HG03565 (cell line): ENCODE results near the gene TMEM185B.
"Not testable (repeated sequence)": the region's sequence is repeated elsewhere in the genome, so short reads cannot be mapped to it uniquely, and the experiment has no call there.

Source experiments
- ATAC-seq: cut with Tn5 transposase; IDR thresholded peaks from one replicate; pipeline ENCODE4 v1.9.1; 2021; ENCODE audit warnings: mild to moderate bottlenecking, moderate library complexity; ENCODE audit not compliant: unreplicated experiment

The TMEM185B gene

DNA sequence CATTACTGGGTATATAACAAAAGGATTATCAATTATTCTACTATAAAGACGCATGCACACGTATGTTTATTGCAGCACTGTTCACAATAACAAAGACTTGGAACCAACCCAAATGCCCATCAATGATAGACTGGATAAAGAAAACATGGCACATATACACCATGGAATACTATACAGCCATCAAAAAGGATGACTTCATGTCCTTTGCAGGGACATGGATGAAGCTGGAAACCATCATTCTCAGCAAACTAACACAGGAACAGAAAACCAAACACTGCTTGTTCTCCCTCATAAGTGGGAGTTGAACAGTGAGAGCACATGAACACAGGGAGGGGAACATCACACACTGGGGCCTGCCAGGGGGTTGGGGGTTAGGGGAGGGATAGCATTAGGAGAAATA lies 12.0 kb upstream of the TMEM185B start:
- not testable (repeated sequence) for ATAC-seq

DNA sequence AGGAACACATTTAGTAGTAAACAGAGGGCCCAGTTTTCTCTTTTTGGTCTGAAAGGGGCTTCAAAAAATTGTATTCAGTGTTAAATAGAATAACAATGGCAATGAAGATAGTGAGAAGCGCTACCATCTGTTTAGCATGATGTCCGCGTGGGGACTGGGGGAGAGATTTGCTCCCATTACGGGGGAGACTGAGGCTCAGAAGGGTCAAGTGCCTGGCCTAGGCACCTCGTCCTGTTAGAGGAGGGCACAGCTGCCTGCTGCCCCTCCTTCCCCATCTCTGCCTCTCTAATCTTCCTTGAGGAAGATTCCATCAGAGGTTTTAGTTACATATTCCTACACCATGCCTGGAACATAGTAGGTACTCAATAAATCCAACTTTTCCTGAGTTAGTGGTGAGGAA lies 10.1 kb upstream of the TMEM185B start:
- ATAC-seq: no peak

DNA sequence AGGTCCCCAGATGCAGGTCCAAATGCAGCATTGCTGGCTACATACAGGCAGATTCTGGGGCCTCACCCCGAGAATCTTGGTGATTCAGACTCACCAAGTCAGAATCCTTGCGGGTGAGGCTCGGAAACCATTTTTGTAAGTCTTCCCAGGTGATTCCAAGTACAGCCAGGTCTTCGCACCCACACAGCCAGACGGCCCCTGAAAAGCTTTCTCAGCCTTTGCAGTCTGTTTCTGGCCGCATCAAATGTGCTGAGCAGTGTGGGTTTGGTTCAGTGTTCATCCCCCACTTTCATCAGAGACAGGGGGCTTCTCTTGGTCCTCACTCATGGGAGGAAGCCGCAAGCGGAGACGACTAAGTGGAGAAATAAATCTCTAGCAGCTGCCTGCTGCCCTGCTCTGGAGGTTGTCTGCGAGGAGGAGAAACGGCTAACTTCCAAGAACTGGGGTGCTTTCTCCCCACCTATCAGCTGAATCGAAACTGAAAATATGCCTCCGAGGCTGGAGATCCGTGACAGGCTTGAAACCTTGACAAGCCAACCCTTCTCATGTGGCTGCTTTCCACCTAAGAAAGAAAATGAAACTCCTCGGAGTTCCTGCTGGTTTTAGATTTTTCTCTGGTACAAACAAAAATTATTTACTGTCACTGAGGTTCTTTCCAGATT lies 8.9 kb upstream of the TMEM185B start:
- peak; percentile 79 for ATAC-seq

DNA sequence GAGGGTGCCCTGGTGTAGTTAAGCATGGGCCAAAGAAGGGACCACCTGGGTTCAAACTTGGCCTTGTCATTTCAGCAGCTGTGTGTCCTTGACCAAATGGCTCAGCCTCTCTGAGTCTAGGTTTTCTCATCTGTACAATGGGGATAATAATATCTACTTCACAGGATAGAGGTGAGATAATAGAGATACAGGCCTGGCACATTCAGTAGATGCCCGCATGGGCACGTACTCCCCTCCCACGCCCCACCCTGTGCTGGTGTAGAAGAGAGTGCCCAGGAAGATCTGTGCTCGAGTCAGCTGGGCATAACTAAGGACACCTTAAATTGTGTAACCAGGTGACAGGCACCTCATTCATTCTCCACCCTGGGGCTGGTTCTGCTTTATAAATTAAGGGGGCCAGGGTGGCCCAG lies 8.4 kb upstream of the TMEM185B start:
- peak; percentile 8 for ATAC-seq

DNA sequence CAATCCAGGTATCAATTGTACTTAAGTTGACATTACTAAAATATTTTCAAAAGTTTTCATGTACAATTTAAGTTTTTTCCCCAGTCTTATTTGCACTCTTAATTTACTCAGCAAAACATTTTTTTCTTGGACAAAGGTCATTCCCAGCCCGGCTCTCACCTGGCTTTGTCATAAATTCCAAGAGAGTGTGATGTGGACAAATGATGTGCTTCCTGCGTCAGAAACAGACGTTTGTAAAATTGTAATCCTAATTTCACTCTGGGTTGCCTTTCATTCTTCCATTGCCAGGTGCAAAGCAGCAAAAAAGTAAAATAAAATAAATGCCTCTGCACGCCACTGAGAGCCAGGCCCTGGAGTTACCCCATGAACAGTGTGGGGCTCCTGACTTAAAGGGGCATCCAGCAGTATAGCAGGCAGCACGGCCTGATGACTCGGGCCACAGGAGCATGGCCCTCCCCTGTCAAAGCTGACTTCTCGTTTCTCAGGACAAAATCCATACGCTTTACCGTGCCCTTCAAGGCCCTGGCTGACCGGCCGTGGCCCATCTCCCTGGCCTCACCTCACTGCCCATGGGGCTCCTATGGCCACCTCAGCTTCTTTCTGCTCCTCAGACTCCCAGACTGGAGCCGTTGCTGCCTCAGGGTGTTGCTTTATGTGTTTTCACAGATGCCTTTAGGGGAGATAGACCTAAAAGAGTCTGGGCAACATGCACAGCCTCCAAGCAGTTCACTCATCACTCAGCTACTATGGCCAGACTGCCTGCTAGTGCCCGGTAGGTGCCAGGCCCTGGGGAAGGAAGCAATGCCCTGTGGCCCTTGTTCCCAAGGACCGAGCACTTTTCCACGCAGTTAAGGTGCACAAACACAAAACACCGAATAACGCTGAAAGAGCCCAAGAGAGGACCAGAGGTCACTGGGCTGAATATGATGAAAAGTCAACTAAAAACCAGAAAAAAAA lies 7.6 kb upstream of the TMEM185B start:
- no peak for ATAC-seq

DNA sequence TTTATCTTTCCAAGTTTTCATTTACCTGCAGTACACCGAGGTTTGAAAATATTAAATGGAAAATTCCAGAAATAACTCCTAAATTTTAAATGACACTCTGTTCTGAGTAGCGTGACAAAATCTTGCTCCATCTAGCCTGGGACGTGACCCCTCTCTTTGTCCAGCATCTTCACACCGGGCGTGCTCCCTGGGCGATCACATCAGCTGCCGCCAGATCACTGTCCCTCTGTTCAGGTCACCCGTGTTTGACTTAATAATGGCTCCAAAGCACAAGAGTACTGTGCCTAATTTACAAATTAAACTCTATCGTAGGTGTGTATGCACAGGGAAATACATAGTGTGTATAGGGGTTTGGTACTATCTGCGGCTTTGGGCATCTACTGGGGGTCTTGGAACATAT lies 6.1 kb upstream of the TMEM185B start:
- no peak for ATAC-seq

DNA sequence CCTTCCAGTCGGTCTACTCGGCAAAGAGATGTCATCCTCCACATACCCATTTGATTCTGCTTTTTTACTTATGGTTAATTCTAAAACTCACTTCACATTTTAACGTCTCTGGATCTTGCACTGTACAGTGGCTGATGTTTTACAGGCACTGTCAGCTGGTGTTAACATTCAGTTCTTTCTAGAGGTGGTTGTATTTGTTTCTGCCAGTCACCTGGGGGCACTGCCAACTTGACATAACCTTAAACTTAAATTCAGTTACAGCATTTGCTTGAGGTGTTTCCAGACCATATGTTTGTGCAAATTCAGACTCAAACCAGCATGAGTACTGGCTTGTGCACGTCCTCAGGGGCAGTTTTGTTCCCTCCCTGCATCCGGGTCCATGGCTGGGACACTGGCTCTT lies 5.3 kb upstream of the TMEM185B start:
- ATAC-seq: no peak

DNA sequence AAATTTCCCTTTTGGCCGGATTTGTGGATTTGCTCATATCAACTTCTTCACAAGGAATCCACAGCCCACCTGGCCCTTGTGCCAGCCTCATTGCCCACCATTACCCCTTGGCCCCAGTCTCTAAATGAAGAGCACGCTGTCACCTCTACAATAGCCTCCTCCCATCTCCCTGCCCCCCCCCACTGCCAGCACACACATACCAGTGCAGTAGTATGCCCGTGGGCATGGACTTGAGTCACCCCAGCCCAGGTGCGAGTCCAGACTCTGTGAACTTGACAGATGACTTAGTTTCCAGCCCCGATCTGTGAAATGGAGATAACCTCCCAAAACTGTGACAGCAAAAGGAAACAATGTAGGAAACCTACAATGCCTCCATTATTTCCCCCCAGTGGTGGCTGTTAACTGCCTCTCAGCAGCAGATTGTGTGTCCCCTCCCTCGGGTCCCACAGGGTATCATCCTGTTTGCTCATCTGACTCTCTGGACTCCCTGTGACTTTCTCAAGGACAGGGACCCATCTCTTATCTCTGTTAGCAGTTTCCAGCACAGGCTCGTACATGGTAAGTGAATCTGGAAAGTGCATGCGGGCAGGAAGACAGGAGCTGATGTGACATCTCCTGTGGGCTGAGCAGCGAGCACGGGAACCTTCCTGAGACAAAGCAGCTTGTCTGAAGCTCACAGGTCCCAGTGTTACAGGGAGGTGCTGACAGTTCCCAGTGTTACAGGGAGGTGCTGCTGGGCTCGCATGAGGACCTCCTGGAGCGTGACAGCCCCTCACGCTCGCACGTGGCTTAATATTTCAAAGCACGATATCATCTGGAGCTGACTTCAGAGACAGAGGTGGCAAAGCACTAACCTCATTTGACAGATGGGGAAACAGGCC lies 4.2 kb upstream of the TMEM185B start:
- ATAC-seq: no peak

DNA sequence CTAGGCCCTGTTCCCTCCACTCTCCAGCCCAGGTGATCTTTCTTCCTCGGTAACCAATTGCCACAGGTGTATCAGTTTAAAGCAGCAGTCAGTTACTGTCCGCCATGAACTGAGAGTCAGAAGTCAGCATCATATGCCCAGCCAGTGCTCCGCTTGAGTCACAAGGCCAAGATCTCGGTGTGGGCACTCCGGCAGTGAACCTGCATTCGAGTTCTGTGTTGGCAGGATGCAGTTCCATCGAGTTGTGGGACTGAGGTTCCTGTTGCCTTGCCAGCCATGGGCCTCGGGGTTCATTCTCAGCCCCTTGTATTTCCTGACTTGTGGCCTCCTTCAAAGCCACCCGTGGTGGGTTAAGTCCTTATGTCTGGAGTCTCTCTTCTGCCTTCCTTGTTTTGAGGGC lies 3.1 kb upstream of the TMEM185B start:
- ATAC-seq: no peak

DNA sequence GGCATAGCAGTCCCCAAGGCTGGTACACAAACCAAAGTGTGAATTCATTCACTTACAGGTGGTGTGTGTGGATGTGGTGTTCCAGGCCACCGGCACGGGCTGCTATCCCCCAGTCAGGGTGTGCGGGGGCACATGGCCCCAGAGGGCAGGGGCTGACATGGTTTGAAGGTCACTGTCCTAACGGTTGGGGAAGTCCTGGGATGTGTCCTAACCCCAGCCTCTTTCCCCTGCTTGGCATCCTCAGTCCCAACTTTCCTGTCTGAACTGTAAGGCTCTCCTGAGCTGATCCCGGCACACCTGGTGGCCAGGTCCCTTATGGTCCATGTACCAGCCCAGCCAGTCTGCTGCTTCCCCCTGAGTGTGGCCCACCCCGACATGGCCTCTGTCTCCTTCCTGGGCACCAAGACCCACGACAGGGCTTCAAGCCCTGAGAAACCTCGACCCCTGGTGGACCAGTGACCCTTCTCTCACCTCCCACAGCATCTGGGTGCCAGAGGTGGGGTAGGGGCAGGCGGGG lies 2.4 kb upstream of the TMEM185B start:
- no peak for ATAC-seq

DNA sequence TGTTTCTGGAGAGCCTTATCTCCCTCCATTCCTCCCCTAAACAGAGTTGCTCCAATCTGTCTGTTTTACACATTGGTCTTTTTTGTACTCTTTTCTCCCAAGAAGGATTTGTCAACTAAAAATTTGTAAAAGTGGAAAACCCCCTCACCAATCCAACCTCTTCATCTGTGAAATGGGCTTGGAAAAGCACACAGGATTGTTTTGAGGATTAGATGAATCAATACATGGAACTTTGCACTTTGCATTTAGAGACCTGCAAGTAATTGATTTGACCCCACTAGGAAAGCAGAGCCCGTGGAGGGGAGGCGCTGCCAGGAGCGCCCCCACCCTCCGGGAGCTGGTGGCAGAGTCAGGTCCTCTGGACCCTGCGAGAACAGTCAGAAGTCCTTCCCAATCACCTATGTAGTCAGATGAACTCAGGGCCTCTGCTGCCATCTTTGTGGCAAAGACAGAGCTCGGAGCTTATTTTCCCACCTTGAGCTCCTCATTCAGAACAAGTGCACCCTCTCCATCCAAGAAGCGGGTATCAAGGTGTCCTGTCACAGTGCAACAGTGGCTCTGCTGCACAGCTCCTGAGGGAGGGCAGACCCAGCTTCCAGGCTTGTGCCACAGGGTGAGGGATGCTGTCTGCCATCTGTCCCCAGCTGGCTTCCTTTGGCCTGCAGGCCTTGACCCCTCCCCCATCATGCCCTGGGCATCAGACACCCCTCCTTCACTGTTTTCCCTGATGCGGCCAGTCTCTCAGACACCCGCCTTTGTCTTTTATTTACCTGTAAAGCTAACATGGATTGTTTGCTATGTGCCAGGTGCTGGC lies 1.7 kb upstream of the TMEM185B start:
- no peak for ATAC-seq

DNA sequence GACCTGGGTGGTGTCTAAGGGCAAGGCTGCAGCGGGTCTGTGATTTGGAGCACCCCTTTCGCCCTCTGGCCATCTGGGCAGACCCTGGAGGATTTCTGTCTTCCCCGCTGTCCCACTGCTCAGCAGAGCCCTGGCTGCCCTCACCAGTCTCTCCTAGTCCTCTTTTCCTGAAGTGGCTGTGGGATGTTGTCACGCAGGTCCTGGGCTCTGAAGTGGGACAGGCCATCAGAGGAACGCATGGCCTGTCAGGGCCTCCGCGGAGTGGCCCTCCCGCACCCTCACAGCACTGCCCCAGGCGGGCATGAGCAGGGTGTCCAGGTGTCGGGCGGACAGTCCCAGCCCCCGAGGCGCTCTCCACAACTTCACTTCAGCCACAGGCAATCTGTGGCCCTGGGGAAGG lies 1.1 kb upstream of the TMEM185B start:
- ATAC-seq: no peak

DNA sequence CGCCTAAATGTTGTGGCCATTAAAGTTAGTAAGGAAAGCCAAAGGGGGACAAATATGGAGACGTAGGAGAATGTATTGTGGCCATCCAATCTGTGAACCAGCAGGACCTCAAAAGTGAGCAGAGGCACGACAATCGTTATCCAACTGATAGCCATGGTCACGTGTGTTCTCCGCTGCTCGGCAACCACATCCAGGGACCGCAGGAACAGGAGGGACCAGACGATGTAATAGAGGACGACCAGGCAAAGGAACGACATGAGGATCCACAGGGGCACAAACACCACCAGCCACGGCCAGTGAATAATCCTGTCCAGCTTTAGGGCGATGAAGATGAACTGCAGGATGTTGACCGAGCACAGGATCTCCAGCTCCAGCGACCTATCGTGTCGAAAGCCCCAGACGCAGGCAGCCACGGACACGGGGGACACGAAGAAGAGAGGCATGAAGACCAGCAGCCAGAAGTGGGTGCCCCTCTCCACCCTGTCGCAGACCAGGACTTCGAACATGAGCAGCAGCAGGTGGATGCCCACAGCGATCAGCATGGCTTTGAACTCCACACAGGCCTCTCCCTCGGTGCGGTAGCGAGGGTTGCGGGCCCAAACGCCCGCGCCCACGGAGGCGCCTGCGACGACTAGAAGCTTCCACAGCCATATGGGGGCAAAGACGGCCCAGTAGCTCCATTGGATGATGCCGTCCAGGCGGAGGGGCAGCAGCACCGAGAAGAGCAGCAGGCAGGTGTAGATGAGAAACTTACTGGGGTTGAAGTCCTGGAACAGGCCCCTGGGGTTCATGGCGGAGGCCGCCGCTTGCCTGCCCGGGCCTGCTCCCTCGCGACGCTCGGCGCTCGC lies 790 bp downstream of the TMEM185B start:
- ATAC-seq: no peak

DNA sequence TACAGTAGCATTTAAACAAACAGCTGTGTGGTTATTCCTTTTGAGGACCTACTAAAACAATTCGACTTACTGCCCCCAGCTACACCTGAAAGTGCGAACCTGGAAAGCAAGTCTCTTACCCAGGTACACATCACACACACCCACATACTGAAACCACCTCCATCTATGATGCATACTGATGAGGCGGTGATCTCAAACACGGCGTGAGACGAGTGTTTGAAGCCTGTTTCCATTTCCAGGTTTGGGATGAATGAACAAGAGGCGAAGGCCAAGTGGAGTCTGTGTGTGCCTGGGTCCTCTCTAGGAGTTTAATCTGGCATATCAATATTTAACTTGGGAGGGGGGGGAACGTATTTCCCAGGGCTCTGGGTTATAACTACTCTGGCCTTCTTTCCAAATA lies 1.6 kb downstream of the TMEM185B start:
- no peak for ATAC-seq

DNA sequence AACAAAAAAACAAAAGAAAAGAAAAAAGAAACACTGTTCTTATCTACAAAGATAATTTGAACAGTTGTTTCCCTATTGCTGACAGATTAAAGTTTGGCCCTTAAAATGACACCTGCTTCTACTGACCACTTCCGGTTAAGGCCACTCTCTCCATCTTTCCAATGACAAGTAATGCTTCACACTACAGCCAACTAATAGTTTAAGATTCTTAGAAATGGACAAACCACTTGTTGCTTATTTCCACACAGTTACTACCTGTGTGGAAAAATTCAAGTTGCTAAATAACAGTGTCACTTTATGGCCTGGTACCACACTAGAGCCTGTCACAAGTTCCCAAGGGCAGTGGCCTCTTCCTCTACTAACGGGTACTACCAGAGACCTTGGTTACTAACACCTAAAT lies 2.4 kb downstream of the TMEM185B start:
- no peak for ATAC-seq

DNA sequence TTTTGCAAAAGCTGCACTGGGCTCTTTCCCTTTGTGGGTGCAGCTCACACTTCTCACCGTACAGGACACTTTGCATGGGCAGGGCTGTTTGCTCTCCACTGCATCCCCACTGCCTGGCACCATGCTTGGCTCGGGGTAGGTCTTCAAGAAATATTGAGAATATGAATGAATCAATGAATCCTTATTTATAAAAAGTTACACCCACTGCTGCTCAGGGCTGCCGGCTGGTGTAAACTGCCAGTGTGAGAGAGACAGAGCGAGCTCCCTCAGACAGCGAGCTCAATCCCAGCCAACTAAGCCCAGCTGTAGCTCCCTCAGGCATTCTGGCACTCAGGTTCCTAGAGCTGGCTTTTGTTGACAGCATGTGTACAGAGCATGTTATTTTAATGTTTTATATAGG lies 3.4 kb downstream of the TMEM185B start:
- ATAC-seq: no peak

DNA sequence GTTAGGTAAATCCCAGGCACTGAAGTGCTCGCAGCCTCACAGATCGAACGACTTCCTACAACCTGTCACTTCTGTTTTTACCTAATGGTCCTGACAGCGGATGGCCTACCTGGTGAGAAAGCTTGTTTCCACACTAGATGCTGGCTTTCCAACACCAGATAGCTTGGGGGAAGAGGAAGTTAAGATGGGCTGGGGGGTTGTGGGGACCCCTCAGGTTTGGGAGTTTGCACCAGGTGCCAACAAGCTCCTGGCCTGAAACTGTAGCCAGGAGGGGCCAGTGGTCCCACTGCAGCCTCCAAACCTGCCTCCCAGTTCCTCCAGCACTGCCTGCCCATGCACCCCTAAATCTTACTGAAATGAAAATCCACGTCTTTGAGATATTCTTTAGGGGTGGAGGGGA lies 3.9 kb downstream of the TMEM185B start:
- no peak for ATAC-seq

DNA sequence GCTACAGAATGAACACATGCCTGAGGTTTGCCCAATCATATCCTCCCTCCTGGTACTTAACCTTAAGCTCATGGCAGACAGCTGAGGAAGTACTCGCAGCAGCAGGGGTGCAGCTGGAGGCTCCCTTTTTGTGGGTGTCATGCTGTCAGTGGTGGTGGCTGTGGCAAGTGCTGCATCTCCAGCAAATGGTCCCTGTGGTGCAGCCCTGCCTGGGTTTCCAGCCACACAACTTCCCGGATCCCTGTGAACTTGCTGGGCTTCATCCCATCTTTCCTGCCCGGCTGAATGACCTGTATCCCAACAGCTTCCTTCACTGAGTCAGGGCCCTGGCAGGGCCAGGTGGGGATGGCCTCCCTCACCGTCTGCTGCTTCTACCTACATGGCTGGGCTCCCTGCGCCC lies 5.0 kb downstream of the TMEM185B start:
- no peak for ATAC-seq

DNA sequence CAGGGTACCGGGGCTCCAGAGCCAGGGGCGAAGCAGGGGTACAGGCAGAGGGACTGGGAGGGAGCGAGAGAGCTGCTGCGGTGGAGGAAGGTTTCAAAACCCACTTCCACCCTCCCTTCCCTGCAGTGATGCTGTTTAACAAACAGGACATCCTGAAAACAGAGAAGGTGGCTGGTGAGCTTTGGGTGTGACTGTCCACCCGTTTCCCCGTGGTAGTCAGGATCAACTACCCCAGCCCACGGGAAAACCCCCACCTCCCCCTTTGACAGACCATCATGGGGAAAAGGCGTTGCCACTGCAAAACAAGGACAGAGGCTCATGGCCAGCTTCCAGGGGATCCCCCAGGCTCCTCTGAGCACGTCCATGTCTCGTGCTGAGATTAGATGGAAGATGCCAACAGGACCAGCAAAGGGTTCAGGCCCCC lies 12.9 kb downstream of the TMEM185B start:
- ATAC-seq: no peak
